GM18951 (cell line): ENCODE measurements around the gene MRPS5.
A peak's percentile ranks its signal among the peaks of the same experiment; 100 is the strongest.

Source experiments
- POLR2A ChIP-seq: IDR thresholded peaks from 4 replicates; pipeline ENCODE4 v1.6.1; 2011; ENCODE audit warnings: mild to moderate bottlenecking; ENCODE audit not compliant: insufficient read length, insufficient read depth; ENCODE audit errors: extremely low read depth
- in situ Hi-C: fragments of 300-500 bp; cut with MboI; formaldehyde crosslinking; loops from one replicate; pipeline ENCODE4 v1.12.0; 2022; ENCODE audit warnings: low sequenced_read_pairs, mixed read lengths, inconsistent platforms; ENCODE audit not compliant: unreplicated experiment

The MRPS5 gene

DNA sequence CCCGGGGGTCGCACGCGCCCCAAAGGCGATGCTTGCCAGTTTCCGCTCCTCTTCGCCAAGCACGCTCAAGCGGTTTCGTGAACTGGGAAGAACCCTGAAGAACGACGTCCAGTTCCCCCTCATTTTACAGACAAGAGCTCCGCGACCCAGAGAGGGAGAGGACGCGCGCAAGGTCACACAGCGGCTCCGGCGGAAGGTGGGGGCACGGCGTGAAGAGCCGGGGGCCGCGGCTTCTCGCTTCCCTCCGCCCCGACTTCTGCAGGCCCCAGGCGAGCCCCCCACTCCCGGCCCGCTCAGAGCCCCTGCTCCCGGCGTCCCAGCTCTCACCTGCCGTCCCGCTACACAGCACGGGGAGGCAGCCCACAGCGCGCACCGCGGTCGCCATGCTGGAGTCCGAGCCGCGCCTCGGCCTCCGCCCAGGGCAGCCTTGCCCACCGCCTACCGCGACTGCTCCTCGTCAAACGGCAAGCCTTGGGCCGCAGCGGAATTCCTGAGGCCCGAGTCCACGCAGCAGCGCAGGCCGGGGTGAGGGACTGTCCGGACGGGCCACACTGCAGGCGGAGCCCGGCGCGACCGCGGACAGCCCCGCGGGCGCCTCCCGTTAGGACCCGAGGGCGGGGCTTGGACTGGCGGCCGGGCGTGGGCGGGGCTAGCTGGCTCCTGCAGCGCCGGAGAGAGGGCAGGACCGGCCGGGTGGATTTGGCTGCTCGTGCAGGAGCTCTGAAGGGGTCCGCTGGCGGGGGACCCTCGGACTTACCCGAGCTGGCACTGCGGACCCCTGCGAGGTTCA, at the start of gene MRPS5:
Gene MRPS5, minus strand, starts transcription at position 402 of the 790 bp plus-strand sequence. Its CDS starts 17 bp downstream, at position 385.
- peak; percentile 77 for TF ChIP-seq POLR2A
- in situ Hi-C loops: no loop called here

DNA sequence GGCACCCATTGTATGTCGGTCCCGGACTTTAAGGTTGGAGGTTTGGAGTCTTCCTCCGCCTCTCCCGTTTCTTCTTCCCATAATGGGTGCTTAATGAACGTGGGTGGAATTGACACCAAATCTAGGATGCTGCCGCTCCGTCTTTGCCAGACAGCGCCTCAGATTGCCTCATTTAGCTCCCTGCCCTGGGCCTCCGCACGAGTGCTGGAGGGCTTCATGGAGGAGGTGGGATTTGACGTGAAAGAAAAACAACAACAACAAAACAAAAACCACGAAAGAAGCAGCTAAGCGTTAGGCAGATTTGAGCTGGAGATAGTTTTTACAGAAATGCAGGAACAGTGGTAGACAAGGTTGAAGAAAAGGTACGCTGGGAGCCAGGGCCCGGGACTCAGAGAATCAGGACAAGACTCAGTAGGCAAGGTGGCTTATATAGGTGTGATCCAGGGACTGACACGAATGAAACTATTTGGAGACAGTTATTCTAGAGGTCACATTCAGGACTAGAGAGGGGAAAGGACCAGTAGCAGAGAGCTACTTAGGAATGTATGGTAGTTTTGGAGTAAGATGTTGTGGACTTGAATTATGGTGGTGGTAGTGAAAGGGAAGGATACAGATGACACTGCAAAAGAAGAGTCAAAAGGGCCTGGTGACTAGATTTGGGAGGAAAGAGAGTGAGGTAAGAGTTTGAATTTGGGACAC, 44.6 kb upstream of the MRPS5 start:
- in situ Hi-C loops: no loop called here
- no peak for TF ChIP-seq POLR2A

DNA sequence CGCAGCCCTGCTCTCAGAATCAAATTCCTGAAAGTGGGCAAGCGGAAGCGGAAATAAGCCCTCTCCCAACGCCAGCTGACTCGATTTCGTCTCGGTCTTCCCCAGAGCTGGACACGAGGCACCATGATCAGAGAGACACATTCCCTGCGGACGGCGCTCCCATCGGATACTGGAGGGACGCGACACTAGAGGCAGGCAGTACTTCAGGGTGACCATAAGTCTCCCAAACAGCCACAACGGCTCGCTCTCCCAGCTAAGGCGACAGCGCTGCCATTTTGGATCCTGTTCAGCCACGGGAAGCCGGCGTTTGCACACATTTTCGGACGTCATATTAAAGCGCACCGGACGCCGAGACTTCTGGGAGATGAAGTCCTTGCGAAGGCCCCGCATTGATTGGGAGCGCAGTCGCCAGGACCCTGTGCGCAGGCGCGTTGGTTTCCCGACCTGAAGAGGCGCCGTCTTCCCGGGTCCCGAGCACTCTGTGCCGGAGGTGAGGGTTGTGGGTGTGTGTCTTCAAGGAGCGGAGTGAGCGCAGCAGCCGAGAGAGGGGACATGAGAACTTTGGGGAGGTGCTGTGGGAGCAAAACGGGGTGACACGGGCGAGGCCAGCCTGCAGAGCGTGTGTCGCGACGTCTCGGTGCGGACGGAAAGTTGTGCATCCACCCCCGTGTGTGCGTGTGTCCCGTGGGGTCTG, 43.9 kb upstream of the MRPS5 start, which contains the start of gene ZNF2:
Gene ZNF2, plus strand, starts transcription at position 439 of the 694 bp plus-strand sequence. CDS start 10,418 bp downstream, outside the sequence.
- in situ Hi-C loops: no loop called here
- TF ChIP-seq POLR2A: peak; percentile 94

DNA sequence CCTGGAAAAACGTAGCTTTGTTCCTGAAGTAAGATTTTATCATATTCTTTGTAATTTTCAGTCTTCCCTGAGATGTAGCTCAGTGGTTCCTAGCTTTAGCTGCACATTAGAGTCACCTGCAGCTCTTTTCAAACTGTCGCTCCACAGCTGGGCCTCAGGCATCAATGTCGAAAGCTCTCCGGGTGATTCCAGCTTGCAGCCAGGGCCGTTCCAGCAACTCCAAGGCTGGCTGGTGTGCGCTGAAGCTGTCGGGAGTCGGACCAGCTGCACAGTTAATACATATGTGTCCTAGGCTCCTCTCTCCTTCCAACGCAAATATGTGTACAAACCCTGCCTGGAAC, 43.4 kb upstream of the MRPS5 start:
- in situ Hi-C loops: no loop called here
- no peak for TF ChIP-seq POLR2A

DNA sequence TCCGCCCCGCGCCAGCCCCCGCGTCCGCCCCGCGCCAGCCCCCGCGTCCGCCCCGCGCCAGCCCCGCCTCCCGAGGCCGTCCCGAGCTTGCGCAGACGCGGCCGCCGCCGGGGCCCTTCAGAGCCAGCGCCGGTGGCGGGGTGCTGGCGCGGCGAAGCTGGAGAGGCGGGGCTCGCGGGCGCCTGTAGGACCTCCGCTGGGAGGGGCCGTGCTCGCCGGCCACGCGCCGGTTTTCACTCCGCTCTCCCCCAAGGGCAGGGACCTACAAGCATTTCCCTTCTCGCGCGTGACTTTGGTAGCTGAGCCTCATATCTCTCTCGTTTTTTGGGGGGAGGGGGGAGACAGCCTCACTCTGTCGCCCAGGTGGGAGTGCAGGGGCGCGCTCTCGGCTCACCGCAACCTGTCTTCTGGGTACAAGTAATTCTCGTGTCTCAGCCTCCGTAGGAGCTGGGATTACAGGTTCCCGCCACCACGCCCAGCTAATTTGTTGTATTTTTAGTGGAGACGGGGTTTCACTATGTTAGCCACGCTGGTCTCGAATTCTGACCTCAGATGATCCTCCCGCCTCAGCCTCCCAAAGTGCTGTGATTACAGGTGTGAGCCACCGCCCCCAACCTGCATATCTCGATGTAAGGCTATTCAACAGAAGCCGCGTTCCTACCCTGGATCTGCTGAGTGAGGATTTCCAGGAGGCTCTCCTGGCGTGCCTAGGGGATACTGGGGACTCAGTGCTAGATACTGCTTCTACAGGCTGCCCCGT, 38.3 kb upstream of the MRPS5 start, which contains the start of gene ZNF514:
Gene ZNF514, minus strand, starts transcription at position 159 of the 760 bp plus-strand sequence. CDS start 6,595 bp downstream, outside the sequence.
- in situ Hi-C loops: no loop called here
- peak; percentile 39 for TF ChIP-seq POLR2A

DNA sequence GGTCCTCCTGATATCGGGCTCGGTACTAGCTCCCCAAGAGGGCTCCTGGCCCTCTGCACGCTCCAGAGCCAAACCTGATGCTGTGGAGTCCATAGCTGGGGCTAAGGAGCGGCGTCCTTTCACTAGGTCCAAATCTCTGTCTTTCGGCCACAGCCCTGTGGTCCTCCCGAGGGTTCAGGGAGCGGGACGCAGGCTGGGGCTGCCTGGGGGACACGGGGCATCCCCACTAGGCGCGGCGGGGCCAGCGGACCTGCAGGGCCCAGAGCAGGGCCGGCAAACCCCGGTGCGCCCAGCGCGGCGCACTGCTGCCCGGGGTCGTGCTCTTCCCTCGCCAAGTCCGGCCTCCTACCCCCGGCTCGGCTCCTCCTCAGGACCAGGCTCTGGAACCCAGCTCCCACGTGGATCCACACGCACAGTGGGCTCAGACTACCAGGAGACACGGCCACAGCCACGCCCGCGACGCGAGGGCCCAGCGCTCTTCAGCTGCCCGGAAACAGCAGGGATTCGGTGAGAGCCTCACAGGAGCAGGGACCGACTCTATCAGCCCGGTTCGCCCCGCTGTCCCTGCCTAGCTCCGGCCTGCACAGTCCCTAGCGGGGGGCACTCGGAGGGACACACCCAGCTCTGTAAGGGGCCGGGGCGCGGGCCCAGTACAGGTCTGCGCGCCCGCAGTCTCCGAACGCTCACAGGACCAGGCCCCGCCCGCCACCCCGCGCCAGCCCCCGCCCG, 37.4 kb upstream of the MRPS5 start:
- in situ Hi-C loops: no loop called here
- no peak for TF ChIP-seq POLR2A

DNA sequence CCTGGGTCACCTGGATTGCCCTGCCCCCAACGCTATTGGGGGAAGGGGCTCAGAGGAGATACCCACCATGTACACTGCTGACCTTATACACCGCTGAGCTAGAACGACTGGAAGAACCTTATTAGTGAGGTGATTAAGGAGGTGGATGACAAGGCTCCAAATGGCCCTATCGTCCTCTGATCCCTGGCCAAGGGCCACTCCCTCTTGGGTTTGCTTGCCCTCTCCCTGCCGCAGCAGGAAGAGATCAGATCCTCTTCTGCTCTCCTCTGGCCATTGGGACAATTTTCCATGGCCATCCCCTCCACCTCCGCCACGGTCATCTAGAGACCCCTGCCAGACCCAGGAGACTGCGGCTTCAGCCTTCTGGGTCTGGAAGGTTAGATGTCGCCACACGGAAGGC, 36.8 kb upstream of the MRPS5 start:
- in situ Hi-C loops: no loop called here
- TF ChIP-seq POLR2A: no peak

DNA sequence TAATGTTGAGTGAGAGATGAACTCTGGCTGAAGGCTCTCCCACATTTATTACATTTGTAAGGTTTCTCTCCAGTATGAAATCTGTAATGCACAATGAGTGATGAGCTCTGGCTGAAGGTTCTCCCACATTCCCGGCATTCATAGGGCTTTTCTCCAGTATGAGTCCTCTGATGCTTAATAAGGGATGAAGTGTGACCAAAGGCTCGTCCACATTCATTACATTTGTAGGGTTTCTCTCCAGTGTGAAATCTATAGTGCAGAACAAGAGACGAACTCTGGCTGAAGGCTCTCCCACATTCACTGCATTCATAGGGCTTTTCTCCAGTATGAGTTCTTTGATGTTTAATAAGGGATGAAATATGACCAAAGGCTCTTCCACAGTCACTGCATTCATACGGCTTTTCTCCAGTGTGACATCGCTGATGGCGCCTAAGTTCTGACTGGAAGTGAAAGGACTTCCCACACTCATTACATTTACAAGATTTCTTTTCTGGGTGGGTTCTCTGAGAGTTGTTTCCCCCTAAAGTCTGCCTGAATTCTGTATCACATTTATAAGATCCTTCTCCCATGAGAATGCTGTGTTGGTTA, 27.9 kb upstream of the MRPS5 start:
- in situ Hi-C loops: no loop called here
- TF ChIP-seq POLR2A: no peak

DNA sequence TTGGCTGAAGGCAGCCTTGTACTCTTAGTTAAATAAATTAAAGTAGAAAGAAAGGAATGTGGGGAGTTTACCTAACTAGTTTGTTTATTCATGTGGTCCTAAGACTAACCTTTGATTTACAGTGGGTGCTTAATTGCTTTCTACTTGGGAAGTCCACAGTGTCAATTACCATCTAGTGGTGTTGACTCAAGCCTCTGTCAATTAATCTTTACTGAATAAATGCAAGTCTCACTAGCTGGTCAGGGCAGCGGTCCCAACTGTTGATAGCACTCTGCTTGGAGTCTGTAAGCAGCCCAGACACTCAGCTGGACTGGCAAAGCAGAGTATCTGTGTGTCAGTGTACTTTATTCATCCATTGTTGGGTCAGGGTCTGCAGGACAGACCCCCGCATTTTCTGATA, 22.2 kb upstream of the MRPS5 start:
- in situ Hi-C loops: no loop called here
- TF ChIP-seq POLR2A: no peak

DNA sequence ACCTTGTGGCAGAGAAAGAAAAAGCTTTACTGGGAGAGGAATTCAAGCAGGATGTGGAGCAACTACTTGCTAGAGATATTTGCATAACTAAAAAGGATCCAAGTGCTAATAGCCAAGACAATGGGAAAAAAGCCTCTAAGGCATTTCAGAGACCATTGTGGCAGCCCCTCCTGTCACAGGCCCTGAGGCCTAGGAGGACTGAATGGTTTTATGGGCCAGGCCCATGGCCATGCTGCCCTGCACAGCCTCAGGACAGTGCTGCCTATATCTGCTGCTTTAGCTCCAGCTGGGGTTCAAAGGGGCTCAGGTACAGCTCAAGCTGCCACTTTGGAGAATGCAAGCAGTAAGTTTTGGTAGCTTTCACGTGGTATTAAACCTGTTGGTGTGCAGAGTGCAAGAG, 17.1 kb upstream of the MRPS5 start:
- in situ Hi-C loops: no loop called here
- no peak for TF ChIP-seq POLR2A

DNA sequence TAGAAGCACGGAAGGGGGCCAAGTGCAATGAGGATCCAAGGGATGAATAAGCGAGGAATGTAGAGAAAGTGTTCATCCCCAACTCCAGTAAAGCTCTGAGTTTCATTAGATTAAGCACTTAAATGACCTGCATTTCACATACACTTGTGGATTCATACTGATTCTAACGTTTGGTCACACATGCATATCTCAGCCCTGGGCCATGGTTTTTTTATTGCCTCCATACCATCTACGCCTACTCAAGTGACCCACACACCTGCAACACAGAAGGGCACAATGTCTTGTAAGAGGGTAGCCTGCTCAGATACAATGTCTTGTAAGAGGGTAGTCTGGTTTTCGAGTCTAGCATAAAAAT, 566 bp upstream of the MRPS5 start:
- in situ Hi-C loops: no loop called here

DNA sequence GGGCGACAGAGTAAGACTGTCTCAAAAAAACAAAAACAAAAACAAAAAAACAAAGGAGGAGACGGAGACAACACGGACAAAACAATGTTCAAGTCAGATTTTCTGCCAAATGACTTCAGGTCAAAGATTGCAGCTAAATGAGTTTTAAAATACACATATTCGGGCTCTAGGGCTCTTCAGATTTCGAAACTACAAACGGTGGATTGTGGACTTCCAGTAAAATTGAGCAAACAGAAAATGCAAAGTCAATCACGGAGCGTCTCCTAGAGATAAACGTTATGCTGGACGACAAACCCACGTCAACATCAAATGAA, 558 bp downstream of the MRPS5 start:
- in situ Hi-C loops: no loop called here

More for the DNA sequence above, 566 bp upstream of the MRPS5 start:
- no peak for TF ChIP-seq POLR2A

DNA sequence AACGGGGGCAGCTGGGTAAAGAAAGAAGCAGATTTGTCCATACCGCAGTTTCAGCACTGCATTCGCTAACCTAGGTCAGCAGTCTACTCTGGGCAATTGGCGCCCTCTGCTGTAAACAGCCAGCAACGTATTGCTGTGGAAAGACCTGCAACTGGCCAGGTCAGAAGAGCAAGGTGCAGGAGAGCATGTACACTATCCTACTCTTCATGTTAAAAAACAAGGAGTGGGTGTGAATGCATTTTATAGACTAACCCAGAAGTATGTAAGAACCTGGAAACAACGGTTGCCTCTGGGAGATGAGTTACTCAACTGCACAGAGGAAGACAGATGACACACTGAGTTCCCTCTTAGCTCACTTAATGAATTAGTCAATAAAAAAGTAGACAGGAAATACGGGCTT, 6.2 kb downstream of the MRPS5 start:
- no peak for TF ChIP-seq POLR2A
- in situ Hi-C loops: no loop called here

More for the DNA sequence above, 558 bp downstream of the MRPS5 start:
- TF ChIP-seq POLR2A: no peak
